Measurements from ENCODE around the gene RRBP1. TPM values are rescaled to one million over a fixed set of nuclear protein-coding genes. Genes with fewer than 3 reads are reported as not detected.

The RRBP1 gene
- total RNA-seq, 1 donor from 2014 or later = 312 TPM

DNA sequence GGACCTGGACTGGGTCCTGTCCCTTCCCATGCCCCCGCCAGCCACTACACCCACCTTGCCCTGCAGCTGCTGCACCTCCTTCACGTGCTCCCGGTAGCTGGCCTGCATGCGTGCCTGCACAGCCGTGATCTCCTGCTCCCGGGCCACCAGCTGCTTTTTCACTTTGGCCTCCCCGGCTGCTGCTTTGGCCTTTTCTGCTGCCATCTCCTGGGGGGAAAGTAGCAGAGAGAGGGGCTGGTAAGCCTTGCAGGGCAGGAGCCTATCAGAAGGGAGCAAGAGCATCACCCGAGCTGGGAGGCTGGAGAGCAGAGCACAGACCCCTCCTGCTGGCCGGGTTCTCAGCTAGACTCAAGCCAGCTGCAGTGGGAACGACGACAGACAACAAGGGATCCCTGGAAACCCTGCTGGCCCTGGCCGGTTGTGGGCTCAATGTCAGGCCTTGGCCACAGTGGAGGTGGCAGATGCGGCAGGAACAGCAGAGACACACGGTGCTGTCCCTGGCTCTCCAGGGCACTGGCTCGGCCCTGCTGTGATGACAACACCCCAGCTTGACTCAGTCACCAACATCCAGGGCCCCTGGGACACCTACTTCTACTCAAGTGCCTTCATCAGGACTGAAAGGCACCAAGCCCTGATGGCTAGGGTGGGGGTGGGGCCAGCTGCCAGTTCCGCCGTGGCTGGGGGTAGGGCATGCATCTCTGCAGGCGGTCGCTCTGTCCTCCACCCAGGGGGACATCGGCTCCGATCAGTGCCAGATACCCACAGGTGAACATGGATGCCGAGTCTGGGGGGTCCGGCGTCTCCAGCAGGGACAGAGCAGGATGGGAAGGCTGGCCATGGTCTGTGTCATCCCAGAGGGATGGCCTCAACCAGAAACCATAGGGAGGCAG, 45.3 kb downstream of the RRBP1 start:
- Mint-ChIP-seq H3K27ac (ENCODE audit: unreplicated experiment) (peak overlapping the region; percentile 41), H3K4me3 (ENCODE audit: unreplicated experiment) (no peak overlapping the region), H3K36me3 (ENCODE audit: unreplicated experiment) (peaks cover 32% of the 10 kb centered on the region), H3K4me1 (ENCODE audit: unreplicated experiment) (peaks cover 2% of the 10 kb centered on the region), H3K27me3 (ENCODE audit: unreplicated experiment) (no peaks in the 10 kb centered on the region), H3K9me3 (ENCODE audit: unreplicated experiment) (no peaks in the 10 kb centered on the region)
- DNase-seq (ENCODE audit: extremely low spot score, unreplicated experiment) = no peak
- TF ChIP-seq, protein P1, sequence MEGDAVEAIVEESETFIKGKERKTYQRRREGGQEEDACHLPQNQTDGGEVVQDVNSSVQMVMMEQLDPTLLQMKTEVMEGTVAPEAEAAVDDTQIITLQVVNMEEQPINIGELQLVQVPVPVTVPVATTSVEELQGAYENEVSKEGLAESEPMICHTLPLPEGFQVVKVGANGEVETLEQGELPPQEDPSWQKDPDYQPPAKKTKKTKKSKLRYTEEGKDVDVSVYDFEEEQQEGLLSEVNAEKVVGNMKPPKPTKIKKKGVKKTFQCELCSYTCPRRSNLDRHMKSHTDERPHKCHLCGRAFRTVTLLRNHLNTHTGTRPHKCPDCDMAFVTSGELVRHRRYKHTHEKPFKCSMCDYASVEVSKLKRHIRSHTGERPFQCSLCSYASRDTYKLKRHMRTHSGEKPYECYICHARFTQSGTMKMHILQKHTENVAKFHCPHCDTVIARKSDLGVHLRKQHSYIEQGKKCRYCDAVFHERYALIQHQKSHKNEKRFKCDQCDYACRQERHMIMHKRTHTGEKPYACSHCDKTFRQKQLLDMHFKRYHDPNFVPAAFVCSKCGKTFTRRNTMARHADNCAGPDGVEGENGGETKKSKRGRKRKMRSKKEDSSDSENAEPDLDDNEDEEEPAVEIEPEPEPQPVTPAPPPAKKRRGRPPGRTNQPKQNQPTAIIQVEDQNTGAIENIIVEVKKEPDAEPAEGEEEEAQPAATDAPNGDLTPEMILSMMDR (IDR thresholded peaks at IDR 0.05) = no peak

DNA sequence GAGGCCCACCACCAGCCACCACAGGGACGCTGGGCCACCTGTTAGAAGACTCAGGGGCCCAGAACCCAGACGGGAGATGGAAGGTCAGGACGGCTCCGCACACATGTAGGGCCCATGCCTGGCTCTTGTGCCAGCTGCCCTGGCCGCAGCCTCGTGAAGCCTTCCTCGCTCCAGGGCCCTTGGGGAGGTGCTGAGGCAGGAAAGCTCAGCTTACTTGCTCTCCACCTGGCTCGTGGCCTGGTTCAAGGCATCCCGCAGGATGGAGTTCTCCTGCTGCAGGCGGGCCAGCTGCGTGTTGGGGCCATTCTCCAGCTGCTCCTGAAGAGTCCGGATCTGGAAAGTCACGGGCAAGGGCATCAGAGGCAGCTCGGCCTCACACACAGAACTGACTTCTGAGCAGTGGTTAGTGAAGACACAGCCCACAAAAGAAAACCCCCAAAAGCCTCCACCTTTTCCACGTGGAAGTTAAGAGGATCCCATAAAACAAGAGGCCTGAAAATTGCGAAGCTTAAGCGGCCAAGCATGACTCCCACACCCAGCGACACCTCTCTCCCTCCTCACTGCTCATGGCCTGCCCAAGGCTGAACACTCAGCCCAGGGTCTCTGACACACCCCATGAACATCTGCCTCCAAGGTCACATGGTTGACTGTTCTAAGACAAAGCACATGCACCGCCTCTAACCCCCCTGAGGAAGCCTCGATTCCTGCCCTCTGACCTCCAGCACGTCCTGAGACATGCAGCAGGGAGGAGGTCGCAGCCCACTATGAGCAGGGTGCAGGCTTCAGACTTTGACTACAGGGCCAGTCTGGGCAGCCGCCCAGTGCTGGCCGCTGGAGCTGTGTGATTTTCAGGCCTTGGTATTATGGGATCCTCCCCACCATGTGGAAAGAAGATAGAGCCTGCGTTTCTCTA, 46.5 kb downstream of the RRBP1 start:
- DNase-seq (ENCODE audit: extremely low spot score, unreplicated experiment) = no peak
- peaks cover 2% of the 10 kb centered on the region for H3K4me1 Mint-ChIP-seq (ENCODE audit: unreplicated experiment)
- no peak overlapping the region for H3K4me3 Mint-ChIP-seq (ENCODE audit: unreplicated experiment)
- TF ChIP-seq, protein P1 (IDR thresholded peaks at IDR 0.05) = no peak
- H3K27me3 Mint-ChIP-seq (ENCODE audit: unreplicated experiment) = no peaks in the 10 kb centered on the region
- H3K27ac Mint-ChIP-seq (ENCODE audit: unreplicated experiment) = peak overlapping the region; percentile 41
- H3K9me3 Mint-ChIP-seq (ENCODE audit: unreplicated experiment) = no peaks in the 10 kb centered on the region
- peaks cover 37% of the 10 kb centered on the region for H3K36me3 Mint-ChIP-seq (ENCODE audit: unreplicated experiment)

DNA sequence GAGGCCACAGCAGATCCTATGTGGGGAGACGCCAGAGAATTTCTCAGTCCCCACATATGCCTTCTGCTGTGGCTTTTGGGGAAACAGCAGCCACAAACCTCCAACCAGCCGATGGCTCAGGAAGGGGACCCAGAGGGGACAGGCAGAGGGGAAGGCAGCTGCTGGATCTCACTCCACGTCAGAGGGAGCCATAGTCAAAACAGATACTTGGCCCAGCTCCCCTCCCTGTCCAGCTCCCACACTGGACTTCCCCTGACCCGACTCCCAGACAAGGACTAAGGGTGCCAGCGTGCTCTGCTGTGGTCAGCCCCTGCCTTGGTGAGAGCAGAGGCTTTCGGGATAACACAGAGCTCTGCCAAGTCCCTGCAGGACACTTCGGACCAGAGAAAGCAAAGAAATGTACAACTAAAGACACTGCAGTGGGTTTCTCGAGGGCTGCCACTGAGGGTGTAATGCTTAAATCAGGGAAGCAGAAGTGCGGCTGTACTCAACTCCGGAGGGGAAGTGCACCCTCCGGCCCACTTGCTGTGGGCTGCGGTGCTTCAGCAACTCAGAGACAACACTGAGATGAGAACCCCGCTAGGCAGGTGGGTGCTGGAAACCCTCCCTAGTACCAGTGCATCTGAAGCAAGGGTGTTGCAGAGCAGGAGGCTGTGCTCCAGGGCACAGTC, 47.2 kb downstream of the RRBP1 start:
- Mint-ChIP-seq H3K36me3 (ENCODE audit: unreplicated experiment) (peaks cover 39% of the 10 kb centered on the region), H3K4me1 (ENCODE audit: unreplicated experiment) (peaks cover 2% of the 10 kb centered on the region), H3K27ac (ENCODE audit: unreplicated experiment) (no peak overlapping the region), H3K9me3 (ENCODE audit: unreplicated experiment) (no peaks in the 10 kb centered on the region), H3K4me3 (ENCODE audit: unreplicated experiment) (no peak overlapping the region), H3K27me3 (ENCODE audit: unreplicated experiment) (no peaks in the 10 kb centered on the region)
- TF ChIP-seq, protein P1 (IDR thresholded peaks at IDR 0.05) = no peak
- DNase-seq (ENCODE audit: extremely low spot score, unreplicated experiment) = no peak

DNA sequence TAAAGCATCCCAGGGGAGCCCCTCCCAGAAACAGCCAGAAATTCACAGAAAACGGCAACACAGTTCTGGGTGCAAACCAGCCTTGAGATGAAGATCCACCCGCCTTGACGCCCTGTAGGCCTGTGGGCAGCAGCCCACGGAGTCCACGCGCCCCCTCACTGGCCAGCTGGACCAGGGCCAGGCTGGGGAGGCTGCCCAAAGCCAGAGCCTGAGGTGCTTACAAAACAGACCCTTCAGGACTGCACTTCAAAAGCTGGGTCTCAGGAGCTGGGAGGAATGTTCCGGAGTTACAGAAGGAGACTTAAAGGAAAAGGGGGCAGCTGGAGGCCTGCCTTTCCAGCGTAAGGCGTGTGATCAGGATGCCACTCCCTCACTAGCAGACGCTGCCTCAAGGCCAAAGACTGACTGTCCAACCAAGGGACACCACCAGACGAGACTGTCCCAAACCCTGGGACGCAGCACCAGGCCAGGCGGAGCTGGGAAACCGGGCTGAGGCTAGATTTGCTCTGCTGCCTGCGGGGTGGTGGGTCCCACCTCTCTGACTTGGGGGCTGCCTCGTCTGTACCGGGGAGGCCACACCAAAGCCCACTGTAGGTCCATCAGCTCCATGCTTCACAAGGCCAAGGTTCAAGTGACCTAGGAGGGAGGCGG, 48.1 kb downstream of the RRBP1 start:
- DNase-seq (ENCODE audit: extremely low spot score, unreplicated experiment) = no peak
- H3K27ac Mint-ChIP-seq (ENCODE audit: unreplicated experiment) = no peak overlapping the region
- H3K36me3 Mint-ChIP-seq (ENCODE audit: unreplicated experiment) = peaks cover 38% of the 10 kb centered on the region
- H3K4me1 Mint-ChIP-seq (ENCODE audit: unreplicated experiment) = peaks cover 2% of the 10 kb centered on the region
- H3K4me3 Mint-ChIP-seq (ENCODE audit: unreplicated experiment) = no peak overlapping the region
- TF ChIP-seq, protein P1 (IDR thresholded peaks at IDR 0.05) = no peak
- H3K27me3 Mint-ChIP-seq (ENCODE audit: unreplicated experiment) = no peaks in the 10 kb centered on the region
- no peaks in the 10 kb centered on the region for H3K9me3 Mint-ChIP-seq (ENCODE audit: unreplicated experiment)
